Stimulated activated CD4-positive, alpha-beta T cell treated with anti-CD3 and anti-CD28 coated beads, Interleukin-12 subunit alpha, Interleukin-12 subunit beta, amount 100 ng/mL, for 4 hours (primary cell): ENCODE results near the gene EXOC1L.

ENCODE experiments used
- DNase-seq: peaks from one replicate; pipeline ENCODE4 v3.0.0-alpha.2; 2020

Gene EXOC1L, protein sequence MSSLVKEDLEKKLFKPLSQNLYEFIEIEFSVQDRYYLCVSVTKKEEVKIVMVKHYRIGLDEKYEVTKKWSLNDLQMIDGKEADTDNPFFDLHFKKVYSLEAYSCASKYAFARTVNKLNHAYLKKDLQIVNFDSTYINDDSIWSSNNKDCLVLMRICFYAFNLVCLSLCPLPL

GRCh38 chr4:55819634-55820033 lies at the start of gene EXOC1L:
EXOC1L (plus strand) TSS chr4:55819790; CDS start chr4:55820027, 237 bp downstream.
- no peak for DNase-seq

GRCh38 chr4:55770662-55771061 lies 48.9 kb upstream of the EXOC1L start:
- DNase-seq, result no peak

- DNase-seq, result no peak
Measured at GRCh38 chr4:55781341-55781740, 38.2 kb upstream of the EXOC1L start.

GRCh38 chr4:55781812-55782211 lies 37.8 kb upstream of the EXOC1L start:
- DNase-seq, result no peak

GRCh38 chr4:55783584-55783983 lies 36.0 kb upstream of the EXOC1L start:
- no peak for DNase-seq

GRCh38 chr4:55784747-55785146 lies 34.8 kb upstream of the EXOC1L start:
- DNase-seq, result no peak

GRCh38 chr4:55791666-55792065 lies 27.9 kb upstream of the EXOC1L start:
- no peak for DNase-seq

DNA sequence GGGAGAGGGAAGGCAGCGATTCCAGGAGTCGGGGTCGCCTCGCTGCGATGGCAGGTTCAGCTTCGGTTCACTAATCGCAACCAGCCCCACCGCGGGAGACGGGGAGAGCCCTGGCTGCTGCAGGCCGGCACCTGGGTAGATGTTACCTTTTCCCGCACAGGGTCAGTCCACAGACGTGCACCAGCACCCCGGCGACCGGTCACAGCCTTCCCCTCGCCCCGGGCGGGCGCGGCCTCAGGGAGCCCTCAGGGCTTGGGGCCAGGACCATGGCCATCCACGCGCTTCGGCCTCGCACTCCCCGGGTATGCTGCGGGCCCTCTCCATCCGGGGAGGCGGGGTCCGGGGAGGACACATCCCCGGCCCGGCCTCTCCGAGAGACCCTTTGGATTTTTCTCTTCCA lies 26.1 kb upstream of the EXOC1L start:
- DNase-seq, result no peak

- no peak for DNase-seq
Measured at GRCh38 chr4:55794053-55794452, 25.5 kb upstream of the EXOC1L start.

GRCh38 chr4:55795341-55795740 lies 24.2 kb upstream of the EXOC1L start:
- DNase-seq, result no peak

- DNase-seq, result no peak
Measured at GRCh38 chr4:55801498-55801897, 18.1 kb upstream of the EXOC1L start.

DNA sequence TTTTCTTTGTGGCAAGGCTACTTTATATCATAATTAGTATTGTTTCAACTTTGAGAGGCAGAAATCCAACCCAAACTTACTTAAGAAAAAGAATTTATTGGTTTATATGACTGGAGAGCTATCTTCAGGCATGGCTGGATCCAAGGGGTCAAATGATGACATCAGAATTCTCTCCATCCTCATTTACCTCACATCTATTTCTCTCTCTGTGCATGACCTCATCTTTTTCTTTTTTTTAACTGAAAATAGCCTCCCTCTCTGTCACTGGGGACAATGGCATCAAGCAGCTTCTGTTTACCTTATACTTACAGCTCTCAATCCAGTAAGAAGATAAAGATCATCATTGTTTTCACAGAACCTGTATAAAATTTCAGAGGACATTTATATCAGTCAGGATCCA lies 12.0 kb upstream of the EXOC1L start:
- DNase-seq, result no peak

- no peak for DNase-seq
Measured at GRCh38 chr4:55808186-55808585, 11.4 kb upstream of the EXOC1L start.

DNA sequence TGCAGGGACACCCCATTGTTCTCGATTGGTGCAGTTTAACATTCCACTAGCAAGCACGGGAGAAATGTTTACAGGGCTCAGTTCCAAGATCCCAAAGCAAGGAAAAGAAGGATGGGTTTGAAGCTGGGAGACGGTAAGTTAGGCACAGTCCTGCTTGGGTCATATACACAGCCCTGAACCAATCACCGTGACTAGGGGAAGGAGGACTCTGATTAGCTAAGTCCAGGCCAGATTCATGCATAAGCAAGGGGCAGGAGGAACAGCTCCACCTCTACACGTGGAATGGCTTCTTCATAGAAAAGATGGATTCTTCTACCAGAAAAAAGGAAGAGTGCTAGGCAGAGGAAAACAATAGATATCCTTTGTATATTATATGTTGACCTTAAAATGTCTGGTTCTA lies 11.0 kb upstream of the EXOC1L start:
- DNase-seq, result no peak

DNA sequence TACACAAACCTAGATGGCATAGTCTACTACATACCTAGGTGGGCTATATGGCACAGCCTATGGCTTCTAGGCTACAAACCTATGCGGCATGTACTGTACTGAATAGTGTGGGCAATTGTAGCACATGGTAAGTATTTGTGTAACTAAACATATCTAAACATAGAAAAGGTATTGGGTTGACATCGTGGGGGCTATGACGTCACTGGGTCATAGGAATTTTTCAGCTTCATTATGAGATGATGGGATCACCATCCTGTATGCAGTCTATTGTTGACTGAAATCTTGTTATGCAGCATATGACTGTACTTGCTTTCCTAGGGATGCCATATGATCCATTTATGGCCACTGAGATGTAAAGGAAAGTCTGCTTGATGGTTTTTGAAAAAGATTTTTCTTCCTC lies 1.9 kb upstream of the EXOC1L start:
- DNase-seq, result no peak

- no peak for DNase-seq
Measured at GRCh38 chr4:55820279-55820678, 689 bp downstream of the EXOC1L start.

- DNase-seq, result no peak
Measured at GRCh38 chr4:55822329-55822728, 2.7 kb downstream of the EXOC1L start.

DNA sequence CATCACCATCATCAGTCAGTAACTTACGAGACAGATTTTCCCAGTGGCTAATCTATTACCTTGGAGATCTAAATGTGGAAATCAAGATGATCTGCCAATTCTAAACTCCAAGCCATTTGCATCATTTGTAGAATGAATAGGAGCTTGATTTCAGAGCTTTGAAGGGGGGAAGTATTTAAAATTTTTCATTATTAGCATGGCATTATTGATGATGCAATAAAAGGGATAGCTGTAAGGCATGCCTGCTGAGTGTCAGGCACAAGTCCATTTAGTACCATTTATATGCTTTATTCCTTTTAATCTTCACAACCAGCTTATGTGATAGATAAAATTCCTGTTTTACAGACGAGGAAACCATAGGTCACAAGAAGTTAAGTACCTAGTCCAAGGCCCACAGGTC lies 5.3 kb downstream of the EXOC1L start:
- DNase-seq, result no peak

GRCh38 chr4:55826986-55827385 lies 7.4 kb downstream of the EXOC1L start:
- no peak for DNase-seq

DNA sequence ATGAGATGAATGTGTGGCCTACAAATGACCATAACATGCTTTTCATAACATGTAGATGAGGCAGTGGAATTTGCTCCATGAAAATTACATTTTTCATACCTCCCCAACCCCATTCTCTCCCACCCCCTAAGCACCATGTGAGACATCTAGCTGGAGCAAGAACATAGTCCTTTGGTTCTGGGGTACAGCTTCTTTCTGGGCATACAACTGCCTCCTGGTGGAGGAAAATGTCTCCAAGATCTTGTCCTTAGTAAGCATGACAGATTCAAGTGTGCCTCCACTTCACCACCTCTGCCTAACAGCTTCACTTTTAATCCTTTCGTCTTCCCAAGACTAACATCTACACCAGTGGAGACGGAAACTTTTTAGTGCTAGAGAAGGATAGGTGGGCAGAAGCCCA lies 8.0 kb downstream of the EXOC1L start:
- no peak for DNase-seq

DNA sequence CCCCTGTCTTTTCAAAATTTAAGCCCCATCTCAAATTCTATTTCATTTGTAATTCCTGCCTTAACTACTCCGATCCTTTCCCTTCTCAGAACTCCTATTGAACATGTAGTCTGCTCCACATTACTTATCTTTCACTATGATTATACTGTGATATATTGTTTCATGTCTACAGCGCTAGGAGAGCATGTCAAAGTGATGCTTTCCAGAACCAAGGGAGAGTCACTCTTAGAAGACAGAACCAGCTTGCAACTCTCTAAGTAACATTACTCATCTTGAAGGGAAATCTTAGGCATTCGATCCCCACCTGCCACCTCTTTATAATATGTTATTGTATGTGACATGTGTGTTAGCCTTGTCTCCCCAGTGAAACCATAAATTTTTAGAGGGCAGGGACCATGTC lies 10.5 kb downstream of the EXOC1L start:
- DNase-seq, result no peak

- no peak for DNase-seq
Measured at GRCh38 chr4:55830716-55831115, 11.1 kb downstream of the EXOC1L start.

DNA sequence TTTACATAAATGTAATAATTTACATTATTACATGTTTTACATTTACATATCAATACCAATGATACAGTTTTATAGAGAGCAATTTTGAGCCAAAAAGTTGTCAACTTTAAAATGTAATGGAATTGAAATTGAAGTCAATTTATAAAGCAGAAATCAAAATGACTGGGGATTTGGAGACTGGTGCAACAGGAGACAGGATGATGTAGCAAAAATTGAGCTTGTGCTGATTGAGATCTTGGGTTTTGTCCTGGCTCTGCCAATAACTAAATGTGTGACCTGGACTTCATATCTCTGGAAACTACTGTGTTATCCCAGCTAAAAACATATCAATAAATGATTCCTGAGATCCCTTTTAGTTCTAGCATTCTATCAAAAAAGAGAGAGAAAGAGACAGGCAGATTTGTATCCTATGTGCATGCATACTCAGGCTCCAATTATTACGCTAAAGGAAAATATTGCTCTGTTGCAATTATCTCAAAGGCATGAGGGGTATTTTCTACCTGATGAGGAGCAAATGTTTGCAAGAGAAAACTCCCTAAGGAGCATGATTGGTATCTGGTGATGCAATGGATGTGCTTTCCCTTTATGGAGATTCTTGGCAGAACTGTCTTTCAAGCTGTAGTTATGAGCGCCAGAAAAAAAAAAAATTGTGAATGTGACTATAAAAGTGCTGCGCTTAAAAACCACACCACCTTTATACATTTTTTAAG lies 14.7 kb downstream of the EXOC1L start:
- DNase-seq, result no peak

DNA sequence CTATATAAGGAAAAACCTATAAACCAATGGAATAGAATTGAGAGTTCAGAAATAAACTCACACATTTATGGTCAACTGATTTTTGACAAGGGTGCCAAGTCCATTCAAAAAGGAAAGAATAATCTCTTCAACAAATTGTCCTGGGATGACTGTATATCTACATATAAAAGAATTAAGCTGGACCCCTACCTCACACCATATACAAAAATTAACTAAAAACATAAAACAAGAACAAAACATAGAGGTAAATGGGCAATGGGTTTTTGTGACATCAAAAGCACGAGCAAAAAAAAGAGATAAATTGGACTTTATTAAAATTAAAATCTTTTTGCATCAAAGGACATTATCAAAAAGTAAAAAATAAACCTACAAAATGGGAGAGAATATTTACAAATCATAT lies 18.3 kb downstream of the EXOC1L start:
- no peak for DNase-seq

DNA sequence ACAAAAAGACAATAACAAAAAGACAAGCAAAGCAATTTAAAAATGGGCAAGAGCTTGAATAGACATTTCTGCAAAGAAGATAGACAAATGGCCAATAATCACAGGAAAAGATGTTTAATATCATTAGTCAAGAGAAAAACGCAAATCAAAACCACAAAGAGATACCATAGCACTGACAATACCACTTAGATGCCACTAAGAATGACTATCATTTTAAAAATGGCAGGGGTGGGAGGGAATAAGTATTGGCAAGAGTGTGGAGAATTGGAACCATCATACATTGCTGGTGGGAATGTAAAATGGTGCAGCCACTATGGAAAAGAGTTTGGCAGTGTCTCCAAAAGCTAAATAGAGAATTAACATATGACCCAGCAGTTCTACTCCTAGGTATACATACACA lies 18.8 kb downstream of the EXOC1L start:
- DNase-seq, result no peak
